HEK293 (cell line): ENCODE measurements around the gene FRYL.
"Not testable (repeated sequence)": the region's sequence is repeated elsewhere in the genome, so short reads cannot be mapped to it uniquely, and the experiment has no call there.

Experiments used
- CTCF ChIP-seq: fragments of 450-650 bp; formaldehyde crosslinking; IDR thresholded peaks from 2 replicates; pipeline ENCODE4 v1.5.1; 2016; ENCODE audit warnings: missing biosample characterization, missing genetic modification characterization
- PRDM10 ChIP-seq: fragments of 450-650 bp; formaldehyde crosslinking; IDR thresholded peaks from 2 replicates; pipeline ENCODE4 v1.5.1; 2016; ENCODE audit warnings: missing biosample characterization, missing genetic modification characterization
- YY1 ChIP-seq: fragments of 450-650 bp; formaldehyde crosslinking; IDR thresholded peaks from 2 replicates; pipeline ENCODE4 v1.5.1; 2018; ENCODE audit warnings: missing biosample characterization, missing genetic modification characterization
- ZBTB11 ChIP-seq: fragments of 450-650 bp; formaldehyde crosslinking; conservative IDR thresholded peaks from 2 replicates; pipeline ENCODE4 v1.5.1; 2016; ENCODE audit warnings: low read depth, missing biosample characterization, missing genetic modification characterization
- ZFP3 ChIP-seq: fragments of 450-650 bp; formaldehyde crosslinking; IDR thresholded peaks from 2 replicates; pipeline ENCODE4 v1.5.1; 2016; ENCODE audit warnings: low read depth, missing biosample characterization, missing genetic modification characterization
- ZFP37 ChIP-seq: fragments of 450-650 bp; formaldehyde crosslinking; IDR thresholded peaks from 2 replicates; pipeline ENCODE4 v1.5.1; 2016; ENCODE audit warnings: missing biosample characterization, missing genetic modification characterization
- ZNF280C ChIP-seq: fragments of 450-650 bp; formaldehyde crosslinking; IDR thresholded peaks from 2 replicates; pipeline ENCODE4 v1.5.1; 2016; ENCODE audit warnings: missing biosample characterization, missing genetic modification characterization
- ZNF391 ChIP-seq: fragments of 450-650 bp; formaldehyde crosslinking; IDR thresholded peaks from 2 replicates; pipeline ENCODE4 v1.5.1; 2016; ENCODE audit warnings: low read depth, missing biosample characterization, missing genetic modification characterization, borderline replicate concordance
- ZNF776 ChIP-seq: fragments of 450-650 bp; formaldehyde crosslinking; IDR thresholded peaks from 2 replicates; pipeline ENCODE4 v1.5.0; 2017; ENCODE audit warnings: missing biosample characterization, missing genetic modification characterization, borderline replicate concordance

GRCh38 chr4:48682870-48683269, 97.2 kb downstream of the FRYL start:
- TF ChIP-seq ZNF280C (tag by site-specific recombination); CTCF (tag by site-specific recombination); YY1 (tag by site-specific recombination); ZFP3 (tag by site-specific recombination); ZFP37 (tag by site-specific recombination); ZBTB11 (tag by site-specific recombination); PRDM10 (tag by site-specific recombination); ZNF776; ZNF391 (tag by site-specific recombination): not testable (repeated sequence)
